Vagina (tissue), 2 donors: ENCODE measurements around the gene TDRD6.

Experiments used
- CTCF ChIP-seq, 3 experiments: fragments of 450-650 bp in 2 of 3; fragments of 200-600 bp in 1 of 3; sonication (generic) in 1 of 3; IDR thresholded peaks; one replicate each; pipeline ENCODE4 v1.5.1; 2017 to 2019; ENCODE audit warnings: antibody characterized with exemption in 3 of 3, mild to moderate bottlenecking in 2 of 3, moderate library complexity in 2 of 3
- POLR2A ChIP-seq, 2 donors: fragments of 450-650 bp; IDR thresholded peaks; one replicate each; pipeline ENCODE4 v1.6.1; 2017; ENCODE audit warnings: antibody characterized with exemption in 2 of 2, mild to moderate bottlenecking in 2 of 2, moderate library complexity in 2 of 2
- POLR2AphosphoS5 ChIP-seq, 2 donors: sonication (generic); formaldehyde crosslinking; IDR thresholded peaks; one replicate each; pipeline ENCODE4 v1.9.0; 2017; ENCODE audit warnings: antibody characterized with exemption in 2 of 2, mild to moderate bottlenecking in 2 of 2, low read depth in 1 of 2; ENCODE audit not compliant: insufficient read depth in 1 of 2

GRCh38 chr6:46651006-46651405, 36.7 kb upstream of the TDRD6 start:
- TF ChIP-seq CTCF (IDR thresholded peaks at IDR 0.05) (no peak), POLR2AphosphoS5 (IDR thresholded peaks at IDR 0.05; ENCODE audit: insufficient read depth in 1 of 2, low read depth in 1 of 2) (no peak), POLR2A (IDR thresholded peaks at IDR 0.05) (no peak)
